Measurements from ENCODE around the gene LHFPL3. TPM values are rescaled to one million over a fixed set of nuclear protein-coding genes. Genes with fewer than 3 reads are reported as not detected.

Gene LHFPL3
- total and polyA plus RNA-seq, 2 donors (not counting 3 experiments of a cell fraction or from before 2014, with no cell fraction given) = not detected

DNA sequence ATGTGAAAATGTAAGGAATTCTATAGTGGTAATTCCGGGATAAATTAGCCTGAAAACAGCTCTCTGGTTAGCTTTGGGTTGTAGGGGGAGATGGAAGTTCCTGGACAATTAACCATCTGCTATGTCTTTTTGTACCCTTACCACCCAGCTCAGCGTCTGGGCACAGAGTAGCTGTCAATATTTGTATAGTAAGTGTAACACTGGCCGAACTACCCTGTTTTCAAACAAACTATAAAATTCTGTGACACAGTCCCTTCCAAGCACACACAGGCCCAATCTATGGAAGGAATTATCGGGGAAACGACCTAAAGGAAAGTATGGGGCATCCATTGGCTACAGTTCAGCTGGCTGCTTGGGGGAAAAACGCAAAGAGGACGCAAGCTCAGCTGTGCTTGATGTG, 869 bp upstream of the LHFPL3 start:
- H4K20me1 ChIP-seq (replicated peaks; ENCODE audit: control insufficient read depth, extremely low read depth, insufficient read depth, low read length) = no peaks in the 10 kb centered on the region
- POLR2A ChIA-PET = interaction anchor here (0.7 kb wide), 1 partner anchor 852 kb away, joined by 3 read pairs; no protein-coding TSS in a partner anchor
- H3K27me3 ChIP-seq (ENCODE audit: control insufficient read depth in 2 of 2, insufficient read depth in 2 of 2, low read length in 2 of 2) = peaks cover 35 to 39% of the 10 kb centered on the region in 2 experiments
- FAIRE-seq = no peak
- H3K27ac ChIP-seq (ENCODE audit: insufficient read depth, low read depth, low read length) = no peak overlapping the region
- dilution Hi-C loops (cut with MboI; ENCODE audit: extremely low pct_ligation_motif_present, low sequenced_read_pairs) (no loop called here), intact Hi-C loops (cut with micrococcal nuclease) (no loop called here)
- CTCF ChIA-PET = no interaction called here
- no peaks in the 10 kb centered on the region for H3K9me1 ChIP-seq (replicated peaks; ENCODE audit: control insufficient read depth, extremely low read depth, insufficient read depth, low read length)
- peaks cover 2% of the 10 kb centered on the region for H3K4me1 ChIP-seq (ENCODE audit: control insufficient read depth, extremely low read depth, insufficient read depth, low read length)
- no peak overlapping the region for H3K4me2 ChIP-seq (ENCODE audit: insufficient read depth, low read length)
- H3K4me3 ChIP-seq (replicated peaks in 1 of 3; ENCODE audit: insufficient read depth in 1 of 3, low read depth in 1 of 3, low read length in 3 of 3) = no peak overlapping the region
- H3K79me2 ChIP-seq (ENCODE audit: control insufficient read depth, insufficient read depth, low read length) = no peaks in the 10 kb centered on the region
- TF ChIP-seq, protein P1, sequence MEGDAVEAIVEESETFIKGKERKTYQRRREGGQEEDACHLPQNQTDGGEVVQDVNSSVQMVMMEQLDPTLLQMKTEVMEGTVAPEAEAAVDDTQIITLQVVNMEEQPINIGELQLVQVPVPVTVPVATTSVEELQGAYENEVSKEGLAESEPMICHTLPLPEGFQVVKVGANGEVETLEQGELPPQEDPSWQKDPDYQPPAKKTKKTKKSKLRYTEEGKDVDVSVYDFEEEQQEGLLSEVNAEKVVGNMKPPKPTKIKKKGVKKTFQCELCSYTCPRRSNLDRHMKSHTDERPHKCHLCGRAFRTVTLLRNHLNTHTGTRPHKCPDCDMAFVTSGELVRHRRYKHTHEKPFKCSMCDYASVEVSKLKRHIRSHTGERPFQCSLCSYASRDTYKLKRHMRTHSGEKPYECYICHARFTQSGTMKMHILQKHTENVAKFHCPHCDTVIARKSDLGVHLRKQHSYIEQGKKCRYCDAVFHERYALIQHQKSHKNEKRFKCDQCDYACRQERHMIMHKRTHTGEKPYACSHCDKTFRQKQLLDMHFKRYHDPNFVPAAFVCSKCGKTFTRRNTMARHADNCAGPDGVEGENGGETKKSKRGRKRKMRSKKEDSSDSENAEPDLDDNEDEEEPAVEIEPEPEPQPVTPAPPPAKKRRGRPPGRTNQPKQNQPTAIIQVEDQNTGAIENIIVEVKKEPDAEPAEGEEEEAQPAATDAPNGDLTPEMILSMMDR (IDR thresholded peaks at IDR 0.05; ENCODE audit: extremely low read depth in 1 of 2, insufficient read depth in 1 of 2, low read depth in 1 of 2, low read length in 2 of 2) = no peak
- TF ChIP-seq EZH2 (IDR thresholded peaks at IDR 0.05; ENCODE audit: borderline replicate concordance, low read depth, low read length, severe bottlenecking) (no peak), JUN (IDR thresholded peaks at IDR 0.05; ENCODE audit: borderline replicate concordance, insufficient read depth, insufficient read length, low read depth) (no peak), POLR2AphosphoS5 (IDR thresholded peaks at IDR 0.05; ENCODE audit: insufficient read depth, low read depth, low read length) (no peak), POLR2A (IDR thresholded peaks at IDR 0.05; ENCODE audit: low read depth, low read length) (no peak), MYC (IDR thresholded peaks at IDR 0.05; ENCODE audit: low read depth, low read length) (no peak), GATA2 (IDR thresholded peaks at IDR 0.05; ENCODE audit: insufficient read depth, insufficient read length, low read depth, low read length) (no peak)
- TF ChIP-seq, protein P2, sequence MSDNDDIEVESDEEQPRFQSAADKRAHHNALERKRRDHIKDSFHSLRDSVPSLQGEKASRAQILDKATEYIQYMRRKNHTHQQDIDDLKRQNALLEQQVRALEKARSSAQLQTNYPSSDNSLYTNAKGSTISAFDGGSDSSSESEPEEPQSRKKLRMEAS (IDR thresholded peaks at IDR 0.05; ENCODE audit: insufficient read depth, insufficient read length) = no peak
- no peaks in the 10 kb centered on the region for H3K36me3 ChIP-seq (ENCODE audit: control insufficient read depth in 2 of 2, extremely low read depth in 1 of 2, insufficient read depth in 2 of 2, low read length in 2 of 2)
- no peak overlapping the region for H2AFZ ChIP-seq (ENCODE audit: low read depth, low read length)
- H3K9ac ChIP-seq (replicated peaks; ENCODE audit: extremely low read depth, insufficient read depth, low read length) = no peak overlapping the region
- no TSS peak for BruUV-seq (replicated peaks)
- no peak for DNase-seq (ENCODE audit: low read depth, low spot score)
- no peaks in the 10 kb centered on the region for H3K9me3 ChIP-seq (replicated peaks; ENCODE audit: control insufficient read depth, insufficient read depth, low read length)

Measured in endothelial cell of umbilical vein (primary cell).